Tongue (tissue), 2 donors: ENCODE results near the gene IL4I1. TPM values are rescaled to one million over a fixed set of nuclear protein-coding genes. Genes with fewer than 3 reads are reported as not detected.

Experiments used
- DNase-seq: peaks from one replicate; pipeline ENCODE4 v3.0.0-alpha.2; 2015
- total RNA-seq: library from RNA; depleted of rRNA; stranded (reverse); fragments of >200 nt; gene quantifications from one replicate; pipeline ENCODE4 v1.2.3, GENCODE V29; 2014

IL4I1 gene
- total RNA-seq, 1 donor from 2014 or later = not detected

- DNase-seq = no peak
Observed at GRCh38 chr19:49895566-49896297, 955 bp downstream of the IL4I1 start.

- DNase-seq = no peak
Observed at GRCh38 chr19:49894879-49895565, 1.7 kb downstream of the IL4I1 start.

DNA sequence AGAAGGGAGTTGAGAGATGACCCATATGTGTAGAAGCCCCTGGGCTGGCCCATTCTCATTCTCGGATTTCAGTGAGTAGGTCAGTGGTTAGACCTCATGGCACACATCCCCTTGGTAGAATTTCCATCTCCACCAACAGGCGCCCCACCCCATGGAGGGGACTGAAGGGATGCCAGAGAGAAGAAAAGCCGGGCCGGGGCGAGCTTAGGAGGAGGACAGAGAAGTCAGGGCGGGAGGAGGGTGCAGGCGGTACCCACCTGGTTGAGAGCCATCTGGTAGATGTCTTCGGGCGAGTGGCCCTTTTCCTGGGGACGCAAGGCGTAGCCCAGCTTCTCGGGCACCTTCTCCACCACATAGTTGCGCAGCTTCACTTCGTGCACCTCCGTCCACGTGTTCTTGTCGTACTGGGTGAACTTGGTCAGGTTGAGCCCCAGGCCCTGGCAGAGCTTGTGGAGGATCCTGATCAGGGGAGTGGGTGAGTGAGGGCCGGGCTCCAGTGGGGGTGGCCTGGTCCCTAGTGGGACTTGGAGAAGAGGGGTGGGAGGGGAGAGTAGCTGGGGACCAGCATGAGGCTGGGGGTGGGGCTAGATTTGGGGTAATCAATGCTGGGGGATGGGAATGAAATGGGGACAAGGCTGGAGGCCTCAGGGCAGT is 2.5 kb downstream of the IL4I1 start:
- no peak for DNase-seq

GRCh38 chr19:49892716-49893115 is 4.0 kb downstream of the IL4I1 start:
- no peak for DNase-seq

- DNase-seq = no peak
Observed at GRCh38 chr19:49891393-49891792, 5.3 kb downstream of the IL4I1 start.

DNA sequence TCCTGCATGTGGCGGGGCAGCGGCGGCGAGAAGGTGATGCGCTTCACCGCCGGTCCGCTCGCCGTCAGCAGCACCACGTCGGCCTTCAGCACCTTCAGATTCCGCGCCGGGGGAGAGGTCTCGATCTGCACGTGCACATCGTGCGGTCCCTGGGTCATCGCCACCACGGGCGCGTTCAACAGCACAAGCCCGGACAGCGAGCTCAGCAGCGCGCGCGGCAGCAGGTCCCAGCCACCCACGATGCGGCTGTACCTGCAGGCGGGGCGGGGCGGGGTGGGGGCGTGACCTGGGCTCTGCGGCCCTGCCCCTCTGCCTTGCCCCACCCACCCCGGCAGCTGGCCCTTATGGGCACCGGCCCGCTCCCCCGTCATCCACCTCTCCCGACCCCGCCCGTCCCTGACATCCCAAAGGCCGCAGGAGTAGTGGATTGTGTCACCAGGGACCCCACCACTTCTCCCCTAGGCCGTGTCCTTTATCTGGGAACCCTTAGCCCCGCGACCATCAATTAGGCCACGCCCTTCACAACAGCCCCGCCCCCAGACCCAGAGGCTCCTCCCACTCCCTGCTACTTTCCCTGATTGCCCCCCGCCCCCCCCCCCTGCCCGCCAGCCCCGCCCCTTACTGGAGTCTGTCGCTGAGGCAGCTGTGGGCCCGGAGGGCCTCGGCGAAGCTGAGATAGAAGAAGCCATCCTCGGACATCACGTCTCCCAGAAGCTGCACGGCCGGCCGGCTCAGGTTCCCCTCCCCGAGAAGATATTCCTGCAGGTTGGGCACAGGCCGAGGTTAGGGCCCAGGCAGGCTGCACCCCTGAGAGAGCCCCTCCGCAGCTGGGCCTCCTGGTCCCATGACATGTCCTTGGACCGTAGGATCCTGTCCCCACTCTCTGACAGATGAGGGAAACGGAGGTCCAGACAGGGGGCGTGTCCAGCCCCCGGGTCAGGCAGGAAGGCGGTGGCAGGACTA is 6.1 kb downstream of the IL4I1 start:
- peak; percentile 41 for DNase-seq

DNA sequence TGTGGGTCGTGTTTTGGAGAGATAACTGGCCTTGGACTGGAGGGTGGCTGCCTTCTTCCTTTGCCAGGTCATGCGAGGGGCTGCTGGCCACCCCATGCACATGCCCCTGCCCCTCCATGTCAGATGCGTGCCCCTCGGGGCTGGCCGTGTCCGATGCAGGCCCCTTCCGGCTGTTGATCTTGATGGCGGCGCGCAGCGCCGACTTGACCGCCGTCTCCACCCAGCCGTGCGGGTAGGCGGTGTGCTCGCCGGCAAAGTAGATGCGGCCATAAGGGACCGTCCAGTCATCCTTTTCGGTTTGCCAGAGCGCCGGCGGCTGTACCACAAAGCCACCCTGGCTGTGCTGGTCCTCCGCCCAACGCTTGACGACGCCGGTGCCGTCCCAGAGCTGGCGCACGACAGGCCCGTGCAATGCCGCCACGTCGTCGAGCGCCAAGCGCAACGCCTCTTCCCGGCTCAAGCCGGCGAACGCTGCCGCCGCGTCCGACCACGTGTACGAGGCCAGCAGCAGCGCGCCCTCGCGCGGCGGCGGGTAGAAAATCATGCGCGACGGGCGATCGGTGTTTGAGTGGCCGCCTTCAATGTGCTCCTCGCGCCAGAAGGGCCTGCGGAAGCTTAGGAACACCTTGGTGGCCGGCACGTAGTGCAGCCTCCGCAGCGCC is 6.9 kb downstream of the IL4I1 start:
- DNase-seq = peak; percentile 85

GRCh38 chr19:49889038-49889686 is 7.5 kb downstream of the IL4I1 start:
- no peak for DNase-seq

GRCh38 chr19:49888510-49888824 is 8.2 kb downstream of the IL4I1 start:
- no peak for DNase-seq

DNA sequence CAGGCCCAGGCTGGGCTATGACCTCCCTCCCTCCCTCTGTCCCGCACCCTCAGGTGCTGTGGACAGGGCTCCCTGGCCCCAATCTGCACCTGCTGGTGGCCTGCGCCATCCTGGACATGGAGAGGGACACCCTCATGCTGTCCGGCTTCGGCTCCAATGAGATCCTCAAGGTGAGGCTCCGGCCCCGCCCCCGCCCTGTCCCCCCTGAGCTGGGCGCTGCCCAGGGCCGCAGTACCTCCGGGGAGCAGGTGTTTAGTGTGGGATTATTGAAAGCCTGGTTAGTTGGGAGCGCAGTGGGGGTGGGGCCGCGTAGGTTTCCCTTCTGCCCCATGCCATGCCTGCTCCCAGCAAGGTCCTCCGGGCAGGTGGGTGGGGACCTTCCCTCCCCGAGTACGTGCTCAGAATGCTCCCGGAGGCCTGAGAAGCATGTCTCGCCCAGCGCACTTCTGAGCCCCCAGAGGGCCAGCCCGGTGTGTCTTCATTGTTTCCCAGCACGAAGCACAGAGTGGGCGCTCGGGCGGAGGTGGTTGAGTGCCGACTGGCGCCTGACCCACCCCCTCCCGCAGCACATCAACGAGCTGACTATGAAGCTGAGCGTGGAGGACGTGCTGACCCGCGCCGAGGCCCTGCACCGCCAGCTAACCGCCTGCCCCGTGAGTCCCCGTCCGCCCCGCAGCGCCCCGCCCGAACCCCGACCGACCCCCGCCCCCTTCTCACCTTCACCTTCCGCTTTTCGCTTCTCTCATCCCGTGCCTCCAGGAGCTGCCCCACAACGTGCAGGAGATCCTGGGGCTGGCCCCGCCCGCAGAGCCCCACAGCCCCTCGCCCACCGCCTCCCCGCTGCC is 8.8 kb downstream of the IL4I1 start:
- DNase-seq = no peak

DNA sequence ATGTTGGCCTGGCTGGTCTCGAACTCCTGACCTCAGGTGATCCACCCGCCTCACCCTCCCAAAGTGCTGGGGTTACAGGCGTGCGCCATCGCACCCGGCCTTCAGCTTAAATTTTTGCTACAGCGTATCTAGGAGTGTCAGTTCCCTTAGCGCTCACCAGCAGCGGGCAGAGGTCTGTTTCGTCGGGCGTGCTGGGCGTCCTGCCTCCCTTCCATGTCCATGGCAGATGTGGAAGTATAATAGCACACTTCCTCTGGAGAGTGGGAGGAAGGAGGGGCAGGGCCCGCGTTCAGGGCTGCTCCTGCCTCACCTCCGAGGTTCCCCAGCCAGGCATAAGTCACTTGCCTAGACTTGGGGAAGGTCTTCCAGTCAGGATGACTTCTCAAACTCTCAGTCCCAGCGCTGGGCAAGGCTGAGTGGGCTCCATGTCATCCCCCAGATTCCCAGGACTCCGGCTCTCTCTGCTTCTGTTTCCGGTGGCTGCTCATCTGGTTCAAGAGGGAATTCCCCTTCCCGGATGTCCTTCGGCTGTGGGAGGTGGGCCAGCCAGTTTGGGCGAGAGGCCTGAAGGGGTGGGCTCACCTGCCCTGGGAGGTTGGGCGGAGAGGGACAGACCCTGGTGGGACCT is 9.5 kb downstream of the IL4I1 start:
- DNase-seq = no peak

- DNase-seq = no peak
Observed at GRCh38 chr19:49884760-49885159, 11.9 kb downstream of the IL4I1 start.

DNA sequence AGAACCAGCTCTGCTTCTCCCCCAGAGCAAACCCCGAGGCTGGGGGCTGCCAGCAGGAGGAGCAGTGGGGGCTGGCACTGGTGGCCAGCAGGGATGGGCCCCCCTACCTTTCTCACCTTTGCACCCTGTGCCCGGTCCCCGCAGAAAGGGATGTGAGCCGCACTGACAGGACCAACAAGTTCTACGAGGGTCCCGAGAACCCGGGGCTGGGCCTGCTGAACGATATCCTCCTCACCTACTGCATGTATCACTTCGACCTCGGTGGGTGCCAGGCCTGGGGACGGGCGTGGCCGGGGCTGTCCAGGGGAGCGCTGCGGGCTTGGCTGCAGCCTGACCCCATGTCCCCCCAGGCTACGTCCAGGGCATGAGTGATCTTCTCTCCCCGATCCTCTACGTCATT is 12.6 kb downstream of the IL4I1 start:
- no peak for DNase-seq

GRCh38 chr19:49883094-49883493 is 13.6 kb downstream of the IL4I1 start:
- DNase-seq = no peak

DNA sequence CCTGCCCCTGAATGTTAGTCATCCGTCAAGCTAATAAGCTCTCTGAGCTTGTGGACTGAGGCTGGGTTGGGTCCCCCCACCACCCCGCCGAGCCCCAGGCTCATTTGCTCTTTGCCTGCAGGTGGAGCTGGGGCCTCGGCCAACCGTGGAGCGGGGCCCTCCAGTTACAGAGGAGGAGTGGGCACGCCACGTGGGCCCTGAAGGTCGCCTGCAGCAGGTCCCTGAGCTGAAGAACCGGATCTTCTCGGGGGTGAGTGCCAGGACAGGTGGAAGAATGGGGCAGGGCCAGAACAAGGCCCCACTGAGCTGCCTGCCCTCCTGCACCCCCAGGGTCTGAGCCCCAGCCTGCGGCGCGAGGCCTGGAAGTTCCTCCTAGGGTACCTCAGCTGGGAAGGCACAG is 14.0 kb downstream of the IL4I1 start:
- DNase-seq = no peak

DNA sequence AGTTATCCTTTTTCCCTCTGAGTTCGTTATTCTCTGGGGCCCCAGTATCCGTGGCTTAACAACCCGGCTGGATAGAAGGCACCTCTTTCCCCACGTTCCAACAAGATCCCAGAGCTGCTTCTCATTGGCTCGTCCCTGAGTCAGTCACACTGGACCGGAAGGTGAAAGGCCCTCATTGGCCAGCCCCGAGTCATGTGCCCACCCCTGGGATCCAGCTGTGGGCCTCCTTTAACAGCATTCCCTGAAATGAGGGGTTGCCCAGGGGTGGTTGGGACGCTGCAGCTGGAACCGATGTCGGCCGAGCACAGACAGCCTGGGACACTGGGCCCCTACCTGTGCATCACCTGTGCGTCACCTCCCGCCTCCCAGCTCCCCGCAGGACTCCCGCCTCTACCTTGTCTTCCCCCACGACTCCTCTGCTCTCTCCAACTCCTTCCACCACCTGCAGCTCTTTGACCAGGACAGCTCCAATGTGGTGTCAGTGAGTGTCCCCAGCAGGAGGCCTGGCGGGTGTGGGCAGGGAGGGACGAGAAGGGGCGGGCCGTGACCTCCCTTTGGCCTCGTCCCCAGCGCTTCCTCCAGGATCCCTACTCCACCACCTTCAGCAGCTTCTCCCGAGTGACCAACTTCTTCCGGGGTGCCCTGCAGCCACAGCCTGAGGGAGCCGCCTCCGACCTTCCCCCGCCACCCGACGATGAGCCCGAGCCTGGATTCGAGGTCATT is 14.9 kb downstream of the IL4I1 start:
- DNase-seq = no peak

DNA sequence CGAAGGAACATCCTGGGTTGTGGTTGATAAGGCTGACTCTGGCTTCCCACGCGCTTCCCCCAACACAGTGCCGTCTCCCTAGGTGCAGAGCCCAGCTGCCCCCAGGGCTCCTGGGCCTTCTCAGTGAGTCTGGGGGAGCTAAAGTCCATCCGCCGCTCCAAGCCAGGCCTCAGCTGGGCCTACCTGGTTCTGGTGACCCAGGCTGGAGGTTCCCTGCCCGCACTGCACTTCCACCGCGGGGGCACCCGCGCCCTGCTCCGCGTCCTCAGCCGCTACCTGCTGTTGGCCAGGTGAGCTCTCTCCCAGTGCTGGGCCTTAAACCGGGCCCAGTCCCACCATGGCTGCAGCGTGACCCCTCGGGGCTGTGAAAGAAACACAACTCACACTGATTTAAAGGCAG is 15.5 kb downstream of the IL4I1 start:
- DNase-seq = no peak

DNA sequence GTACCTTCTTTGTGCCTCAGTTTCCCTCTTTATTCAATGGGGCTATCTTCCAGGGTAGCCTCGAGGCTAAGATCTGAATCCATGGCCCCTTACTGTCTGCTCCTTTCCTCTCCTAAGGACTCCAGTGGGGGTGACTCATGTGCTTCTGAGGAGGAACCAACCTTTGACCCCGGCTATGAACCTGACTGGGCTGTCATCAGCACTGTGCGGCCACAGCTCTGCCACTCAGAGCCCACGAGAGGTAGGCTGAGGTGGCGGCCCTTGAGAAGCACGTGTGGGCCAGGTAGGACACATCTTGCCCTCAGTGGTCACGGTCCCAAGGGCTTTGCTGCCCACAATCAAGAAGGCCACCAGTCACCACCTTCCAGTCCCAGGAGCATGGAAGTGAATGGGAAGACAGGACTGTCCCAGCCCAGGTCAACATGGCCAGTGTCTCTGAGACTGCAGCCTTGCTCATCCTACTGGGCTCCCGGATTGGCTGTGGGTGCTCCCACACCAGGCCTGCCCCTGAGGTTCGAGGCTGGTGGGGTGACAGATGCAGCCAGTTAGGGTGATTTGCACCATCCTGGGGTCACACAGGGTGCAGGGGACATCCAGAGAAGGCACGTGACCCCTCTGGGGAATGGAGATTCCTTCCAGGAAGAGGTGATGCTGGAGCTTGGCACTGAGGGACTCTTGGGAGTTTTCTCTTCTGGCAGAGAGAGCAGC is 16.4 kb downstream of the IL4I1 start:
- DNase-seq = no peak
